CD4-positive, alpha-beta T cell treated with Interleukin-4 for 1 hour (primary cell): ENCODE data around the gene ZNF132.
A peak's percentile ranks its signal among the peaks of the same experiment; 100 is the strongest.
"Not testable (repeated sequence)": the region's sequence is repeated elsewhere in the genome, so short reads cannot be mapped to it uniquely, and the experiment has no call there.

ENCODE experiments used
- DNase-seq, 2 donors: peaks; one replicate each; pipeline ENCODE4 v3.0.0-alpha.2; 2020 to 2022

ZNF132 gene

GRCh38 chr19:58406818-58407657 lies 32.9 kb downstream of the ZNF132 start:
- DNase-seq: no peak

GRCh38 chr19:58403920-58404478 lies 36.0 kb downstream of the ZNF132 start:
- not testable (repeated sequence) for DNase-seq

DNA sequence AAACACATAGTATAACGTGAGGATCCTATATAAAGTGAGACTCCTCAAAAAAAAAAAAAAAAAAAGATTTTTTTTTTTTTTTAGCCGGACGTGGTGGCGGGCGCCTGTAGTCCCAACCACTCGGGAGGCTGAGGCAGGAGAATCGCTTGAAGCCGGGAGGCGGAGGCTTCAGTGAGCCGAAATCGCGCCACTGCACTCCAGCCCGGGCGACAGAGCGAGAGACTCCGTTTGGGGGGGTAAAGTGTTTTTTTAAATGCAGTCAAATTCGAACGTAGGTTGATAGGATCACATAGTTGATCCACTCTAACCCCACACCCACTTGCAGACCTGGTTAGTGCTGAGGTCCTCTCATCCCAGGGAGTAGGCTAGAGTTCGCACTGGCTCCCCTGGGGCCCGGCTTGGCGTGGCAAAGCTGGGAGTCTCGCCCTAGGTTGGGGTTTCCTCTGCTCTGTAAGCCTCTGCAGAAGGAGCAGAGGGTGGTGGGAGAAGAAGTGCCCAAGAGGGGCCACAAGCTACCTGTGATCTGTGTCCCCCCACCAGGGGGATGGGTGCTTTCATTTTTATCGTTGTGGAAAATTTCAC lies 38.0 kb downstream of the ZNF132 start:
- no peak for DNase-seq

DNA sequence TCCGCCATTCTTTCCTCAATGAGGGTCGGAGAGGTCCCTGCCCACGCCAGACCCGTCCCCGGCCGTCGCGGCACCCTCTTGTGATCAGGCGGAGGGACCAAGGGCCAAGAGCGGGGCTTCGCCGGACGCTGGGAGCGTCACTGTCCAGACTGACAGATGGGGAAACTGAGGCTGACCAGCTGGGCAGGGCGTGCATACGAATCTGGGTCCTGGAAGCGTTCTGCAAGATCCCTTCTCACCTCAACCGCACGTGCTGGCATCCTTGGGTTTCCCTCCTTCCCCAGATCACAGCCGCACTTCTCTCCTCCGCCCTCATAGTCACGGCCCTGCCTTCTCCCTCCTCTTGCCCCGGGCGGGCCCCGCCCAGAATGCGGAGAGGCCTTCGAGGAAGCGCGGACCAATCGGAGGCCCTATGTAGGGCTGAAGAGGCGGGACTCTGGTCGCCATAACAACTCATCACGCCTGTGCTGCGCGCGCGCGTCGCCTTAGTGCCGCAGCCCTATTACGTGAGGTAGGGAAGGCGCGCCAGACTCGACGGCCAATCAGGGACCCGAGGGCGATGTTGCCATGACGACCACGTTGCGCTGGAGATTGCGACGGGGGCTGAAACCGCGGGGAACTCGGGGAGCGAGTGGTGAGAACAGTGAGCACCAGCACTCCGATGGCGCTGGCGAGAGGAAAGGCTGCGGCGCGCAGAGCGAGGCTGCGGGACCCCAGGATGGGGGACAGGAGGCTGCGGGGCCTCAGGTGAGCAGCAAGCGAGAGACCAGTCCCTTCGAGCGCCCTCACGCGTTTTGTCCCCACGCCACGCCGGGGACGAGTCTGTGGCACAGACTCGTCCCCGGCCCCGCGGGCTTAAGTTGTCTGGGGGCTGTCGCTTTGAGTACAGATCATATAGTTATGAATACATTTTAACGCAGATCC lies 38.8 kb downstream of the ZNF132 start:
- DNase-seq: peak; percentile 99 to 100

- no peak for DNase-seq
These were observed 39.5 kb downstream of the ZNF132 start for GRCh38 chr19:58400316-58400915.

GRCh38 chr19:58399903-58400302 lies 40.0 kb downstream of the ZNF132 start:
- no peak for DNase-seq

- no peak for DNase-seq
These were observed 41.4 kb downstream of the ZNF132 start for GRCh38 chr19:58398545-58398944.

GRCh38 chr19:58398087-58398486 lies 41.9 kb downstream of the ZNF132 start:
- DNase-seq: no peak

- DNase-seq: peak in 1 of 2 donors; percentile 7
These were observed 42.4 kb downstream of the ZNF132 start for GRCh38 chr19:58397533-58398037.

DNA sequence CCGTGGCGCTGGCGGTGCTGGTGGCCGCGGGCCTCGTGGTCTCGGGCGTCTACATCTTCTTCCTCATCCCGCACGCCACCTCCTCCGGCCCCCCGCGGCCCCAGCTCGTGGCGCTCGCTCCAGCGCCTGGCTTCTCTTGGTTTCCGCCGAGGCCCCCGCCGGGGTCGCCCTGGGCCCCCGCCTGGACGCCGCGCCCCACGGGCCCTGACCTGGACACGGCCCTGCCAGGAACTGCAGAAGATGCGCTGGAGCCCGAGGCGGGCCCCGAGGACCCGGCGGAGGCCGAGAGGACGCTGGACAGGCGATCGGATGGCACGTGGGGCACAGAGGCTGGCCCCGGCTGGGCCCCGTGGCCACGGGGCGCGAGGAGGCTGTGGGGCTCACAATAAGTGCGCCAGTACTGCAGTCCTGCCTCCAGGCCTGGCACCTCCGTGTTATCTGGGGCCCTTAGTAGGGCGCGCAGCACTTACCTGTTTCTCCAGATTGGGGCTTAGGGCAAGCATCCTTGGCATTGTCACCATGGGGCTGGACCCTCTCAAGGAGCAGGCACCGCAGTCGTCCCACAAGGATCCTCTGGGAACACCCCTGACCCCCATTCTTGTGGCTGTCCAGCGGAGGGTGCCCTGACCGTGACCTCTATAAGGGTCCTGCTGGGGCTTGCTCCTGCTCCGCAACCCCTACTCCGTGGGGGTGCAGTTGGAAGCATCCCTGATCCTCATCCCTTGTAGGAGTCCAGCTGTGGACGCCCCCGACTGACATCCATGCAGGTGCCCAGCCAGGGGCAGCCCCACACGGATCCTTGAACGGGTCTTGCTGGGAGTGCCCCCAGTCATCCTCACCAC lies 43.0 kb downstream of the ZNF132 start:
- no peak for DNase-seq

DNA sequence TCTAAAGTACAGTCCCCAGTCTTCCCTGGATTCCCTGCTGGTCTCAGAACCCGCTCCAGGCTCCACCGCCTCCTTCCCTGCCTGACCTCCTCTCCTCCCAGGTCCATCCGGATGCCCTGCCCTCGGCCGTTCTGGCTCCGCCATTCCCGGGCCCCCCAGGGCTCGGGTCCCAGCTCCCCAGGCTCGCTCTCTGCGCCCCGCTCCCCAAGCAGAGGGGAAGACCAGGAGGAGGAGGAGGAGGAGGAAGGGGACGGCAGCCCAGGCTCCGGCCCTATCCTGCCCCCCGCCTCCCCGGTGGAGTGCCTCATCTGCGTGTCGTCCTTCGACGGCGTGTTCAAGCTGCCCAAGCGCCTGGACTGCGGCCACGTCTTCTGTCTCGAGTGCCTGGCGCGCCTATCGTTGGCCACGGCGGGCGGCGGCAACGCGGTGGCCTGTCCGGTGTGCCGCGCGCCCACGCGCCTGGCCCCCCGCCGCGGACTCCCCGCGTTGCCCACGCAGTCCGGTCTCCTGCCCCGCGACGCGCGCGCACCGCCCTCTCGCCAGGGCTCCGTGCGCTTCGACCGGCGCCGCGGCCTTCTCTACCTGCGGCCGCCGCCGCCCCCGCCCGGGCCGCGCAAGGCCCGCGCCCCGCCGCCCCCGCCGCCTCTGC lies 43.9 kb downstream of the ZNF132 start:
- no peak for DNase-seq

GRCh38 chr19:58395220-58395978 lies 44.6 kb downstream of the ZNF132 start, which contains the start of gene RNF225:
Gene RNF225, plus strand, starts transcription at chr19:58395656. Its CDS starts 434 bp downstream, at chr19:58396090.
- DNase-seq: no peak

DNA sequence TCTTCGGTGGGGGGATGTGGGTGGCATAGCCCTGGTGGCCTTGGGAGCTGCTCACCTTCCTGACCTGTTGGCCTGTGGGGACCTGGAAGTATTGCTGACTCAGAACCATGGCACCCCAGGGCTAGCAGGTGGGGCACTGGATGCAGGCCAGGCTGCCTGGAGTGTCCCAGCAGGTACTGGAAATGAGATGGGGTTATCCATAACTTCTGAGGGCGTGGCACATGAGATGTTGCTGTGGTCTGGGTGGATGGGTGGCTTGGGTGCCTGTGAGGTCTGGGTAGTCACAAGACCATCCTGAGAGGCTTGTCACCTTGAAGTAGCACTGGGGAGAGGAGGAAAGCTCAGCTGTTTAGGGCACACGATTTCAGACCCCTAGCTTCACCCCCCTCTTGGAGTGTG lies 45.1 kb downstream of the ZNF132 start:
- no peak for DNase-seq

- DNase-seq: no peak
These were observed 46.3 kb downstream of the ZNF132 start for GRCh38 chr19:58393725-58394033.

DNA sequence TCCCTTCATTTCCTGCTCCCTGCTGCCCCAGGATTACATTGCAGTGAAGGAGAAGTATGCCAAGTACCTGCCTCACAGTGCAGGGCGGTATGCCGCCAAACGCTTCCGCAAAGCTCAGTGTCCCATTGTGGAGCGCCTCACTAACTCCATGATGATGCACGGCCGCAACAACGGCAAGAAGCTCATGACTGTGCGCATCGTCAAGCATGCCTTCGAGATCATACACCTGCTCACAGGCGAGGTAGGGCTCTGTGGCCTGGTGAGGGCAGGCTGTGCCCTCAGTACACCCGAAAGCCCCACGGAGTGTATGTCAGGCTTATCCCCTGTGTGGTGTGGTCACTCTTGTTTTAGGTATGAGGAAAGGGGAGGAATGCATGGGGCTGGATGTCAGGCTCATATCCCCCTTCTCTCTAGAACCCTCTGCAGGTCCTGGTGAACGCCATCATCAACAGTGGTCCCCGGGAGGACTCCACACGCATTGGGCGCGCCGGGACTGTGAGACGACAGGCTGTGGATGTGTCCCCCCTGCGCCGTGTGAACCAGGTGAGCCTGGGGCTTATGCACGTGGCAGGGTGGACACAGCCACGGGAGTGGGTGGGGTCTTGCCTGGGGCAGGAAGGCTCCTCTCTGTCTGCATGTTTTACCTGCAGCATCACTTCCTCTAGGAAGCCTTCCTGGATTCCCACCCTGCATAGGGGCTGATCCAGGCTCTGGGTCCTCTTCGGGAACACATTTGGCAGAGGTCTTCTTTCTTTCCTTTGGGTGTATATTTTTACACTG lies 46.8 kb downstream of the ZNF132 start:
- DNase-seq: no peak

GRCh38 chr19:58388175-58388526 lies 51.8 kb downstream of the ZNF132 start:
- no peak for DNase-seq

GRCh38 chr19:58387338-58388174 lies 52.4 kb downstream of the ZNF132 start:
- no peak for DNase-seq

DNA sequence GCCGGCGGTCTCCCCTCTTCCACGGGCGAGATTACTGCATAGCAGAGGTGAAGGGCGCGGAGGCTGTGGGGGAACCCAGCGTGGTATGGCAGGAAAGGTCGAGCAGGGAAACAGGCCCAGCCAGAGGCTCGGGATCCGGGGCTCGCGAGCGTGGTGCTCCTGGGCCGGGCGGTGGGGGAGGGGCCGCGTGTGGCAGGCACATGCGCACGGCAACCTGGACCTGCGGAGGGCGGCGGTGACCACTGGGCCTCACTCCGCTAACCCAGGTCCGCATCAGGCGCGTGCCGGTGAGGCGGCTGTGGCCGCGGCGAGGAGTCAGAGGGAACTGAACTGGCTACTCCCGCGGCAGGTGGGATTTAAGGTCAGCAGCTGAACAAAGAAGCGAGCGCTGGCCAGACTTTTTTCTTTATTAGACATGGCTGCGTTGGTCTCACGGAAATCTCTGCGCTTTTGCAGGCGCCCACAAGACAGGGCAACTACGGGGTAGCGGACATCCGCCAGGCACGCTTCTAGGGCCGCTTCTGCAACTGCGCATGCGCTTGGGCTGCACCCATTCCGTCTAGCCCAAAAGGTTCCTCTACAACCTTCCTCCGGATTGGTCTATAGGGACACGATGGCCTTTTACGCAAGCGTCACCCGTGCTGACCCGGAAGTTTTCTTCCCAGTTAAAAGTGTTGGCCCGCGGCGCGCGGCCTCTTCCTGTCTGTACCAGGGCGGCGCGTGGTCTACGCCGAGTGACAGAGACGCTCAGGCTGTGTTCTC lies 53.2 kb downstream of the ZNF132 start, which contains the start of gene RPS5:
TSS of gene RPS5 (plus strand) at position 694 of the 762 bp plus-strand sequence. CDS start 869 bp downstream, outside the sequence.
- DNase-seq: peak; percentile 99
